Muscle layer of colon (tissue), 2 donors: ENCODE data around the gene KCNJ8.

ENCODE experiments used
- H3K27ac ChIP-seq: one replicate; pipeline ENCODE4 v1.7.0; 2013; ENCODE audit warnings: low read depth, mild to moderate bottlenecking, low read length, moderate library complexity
- H3K27me3 ChIP-seq, 2 donors: one replicate each; pipeline ENCODE4 v1.7.0; 2013; ENCODE audit warnings: low read length in 2 of 2, mild to moderate bottlenecking in 2 of 2; ENCODE audit not compliant: insufficient read depth in 2 of 2, control insufficient read depth in 1 of 2
- H3K36me3 ChIP-seq: one replicate; pipeline ENCODE4 v1.7.0; 2013; ENCODE audit warnings: mild to moderate bottlenecking, low read length; ENCODE audit not compliant: insufficient read depth
- H3K4me1 ChIP-seq: one replicate; pipeline ENCODE4 v1.7.0; 2013; ENCODE audit warnings: mild to moderate bottlenecking, low read length; ENCODE audit not compliant: insufficient read depth
- H3K4me3 ChIP-seq, 2 donors: one replicate each; pipeline ENCODE4 v1.7.0; 2013; ENCODE audit warnings: low read length in 2 of 2, low read depth in 1 of 2, mild to moderate bottlenecking in 1 of 2, moderate library complexity in 1 of 2
- H3K9ac ChIP-seq: one replicate; pipeline ENCODE4 v1.7.0; 2013; ENCODE audit warnings: low read length
- H3K9me3 ChIP-seq: one replicate; pipeline ENCODE4 v1.7.0; 2013; ENCODE audit warnings: mild to moderate bottlenecking, low read length
- donor health status: abdominal sarcoma.
- donor health status: Adenocarcinoma of cecum.

Gene KCNJ8

DNA sequence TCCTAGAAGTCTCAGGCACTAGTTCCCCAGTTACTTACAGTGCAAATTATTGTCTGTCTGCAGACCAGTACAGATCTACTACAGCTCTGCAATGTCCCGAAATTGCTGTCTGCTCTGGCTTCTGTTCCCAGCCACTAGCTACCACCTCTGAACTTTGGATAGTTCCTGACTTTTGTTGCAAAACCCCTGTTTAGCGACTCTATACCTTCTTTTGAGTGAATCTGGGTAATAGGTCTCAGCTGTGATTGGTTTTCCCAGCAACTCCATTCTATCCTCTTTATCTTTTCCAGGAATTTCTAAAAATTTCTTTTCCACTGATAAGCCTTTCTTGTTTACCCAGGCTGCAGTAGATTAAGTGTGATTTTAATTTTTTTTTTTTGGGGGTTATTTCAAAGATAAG lies 16.8 kb downstream of the KCNJ8 start:
- H3K4me1 ChIP-seq, result no peaks in the 10 kb centered on the region
- no peaks in the 10 kb centered on the region for H3K9me3 ChIP-seq
- no peak overlapping the region for H3K4me3 ChIP-seq
- H3K9ac ChIP-seq, result no peak overlapping the region
- no peak overlapping the region for H3K27ac ChIP-seq
- no peaks in the 10 kb centered on the region for H3K36me3 ChIP-seq
- H3K27me3 ChIP-seq, result no peaks in the 10 kb centered on the region

GRCh38 chr12:21756699-21757098 lies 17.8 kb downstream of the KCNJ8 start:
- no peaks in the 10 kb centered on the region for H3K9me3 ChIP-seq
- H3K36me3 ChIP-seq, result no peaks in the 10 kb centered on the region
- H3K4me3 ChIP-seq, result no peak overlapping the region
- H3K27ac ChIP-seq, result no peak overlapping the region
- H3K27me3 ChIP-seq, result no peaks in the 10 kb centered on the region
- peaks cover 9% of the 10 kb centered on the region for H3K4me1 ChIP-seq
- no peak overlapping the region for H3K9ac ChIP-seq

- peaks cover 20% of the 10 kb centered on the region for H3K4me1 ChIP-seq
Observed at GRCh38 chr12:21751517-21751916, 23.0 kb downstream of the KCNJ8 start.

GRCh38 chr12:21745258-21745657 lies 29.2 kb downstream of the KCNJ8 start:
- H3K4me3 ChIP-seq, result no peak overlapping the region
- H3K36me3 ChIP-seq, result no peaks in the 10 kb centered on the region
- H3K27me3 ChIP-seq, result no peaks in the 10 kb centered on the region
- H3K4me1 ChIP-seq, result no peaks in the 10 kb centered on the region
- H3K27ac ChIP-seq, result no peak overlapping the region
- no peaks in the 10 kb centered on the region for H3K9me3 ChIP-seq
- no peak overlapping the region for H3K9ac ChIP-seq

More at GRCh38 chr12:21751517-21751916, 23.0 kb downstream of the KCNJ8 start:
- Histone ChIP-seq H3K9ac (no peak overlapping the region), H3K27ac (peak overlapping the region; percentile 30), H3K27me3 (no peaks in the 10 kb centered on the region), H3K36me3 (no peaks in the 10 kb centered on the region), H3K9me3 (no peaks in the 10 kb centered on the region), H3K4me3 (no peak overlapping the region)

GRCh38 chr12:21731144-21731543 lies 43.4 kb downstream of the KCNJ8 start:
- H3K9ac ChIP-seq, result no peak overlapping the region
- H3K9me3 ChIP-seq, result no peaks in the 10 kb centered on the region
- no peak overlapping the region for H3K27ac ChIP-seq
- no peaks in the 10 kb centered on the region for H3K36me3 ChIP-seq
- no peaks in the 10 kb centered on the region for H3K4me1 ChIP-seq
- H3K4me3 ChIP-seq, result no peak overlapping the region
- H3K27me3 ChIP-seq, result no peaks in the 10 kb centered on the region

DNA sequence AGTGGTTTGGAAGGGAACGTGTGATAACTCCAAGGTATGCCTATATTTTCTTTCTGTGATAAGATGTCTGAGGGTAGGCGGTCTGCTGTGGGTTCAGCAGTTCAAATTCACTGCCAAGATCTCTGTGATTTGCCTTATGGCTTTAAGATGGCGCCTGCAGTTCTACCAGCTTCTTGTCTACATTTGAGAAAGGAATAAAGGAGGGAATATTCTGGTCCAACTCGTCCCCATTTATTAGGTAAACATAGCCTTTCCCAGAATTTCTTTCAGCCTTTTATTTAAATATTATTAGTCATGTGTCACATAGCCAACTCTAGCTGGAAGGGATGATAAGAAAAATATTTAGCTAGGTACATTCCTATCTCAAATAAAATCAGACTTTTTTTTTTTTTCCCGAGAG lies 48.8 kb downstream of the KCNJ8 start:
- Histone ChIP-seq H3K4me3 (no peak overlapping the region), H3K36me3 (no peaks in the 10 kb centered on the region), H3K27me3 (no peaks in the 10 kb centered on the region), H3K9me3 (no peaks in the 10 kb centered on the region), H3K4me1 (no peaks in the 10 kb centered on the region), H3K9ac (no peak overlapping the region), H3K27ac (no peak overlapping the region)

- no peak overlapping the region for H3K4me3 ChIP-seq
- H3K4me1 ChIP-seq, result peaks cover 14% of the 10 kb centered on the region
- H3K9ac ChIP-seq, result no peak overlapping the region
- H3K36me3 ChIP-seq, result no peaks in the 10 kb centered on the region
- H3K9me3 ChIP-seq, result no peaks in the 10 kb centered on the region
- H3K27ac ChIP-seq, result no peak overlapping the region
- H3K27me3 ChIP-seq, result no peaks in the 10 kb centered on the region
Observed at GRCh38 chr12:21718944-21719650, 55.4 kb downstream of the KCNJ8 start.

GRCh38 chr12:21718403-21718802 lies 56.1 kb downstream of the KCNJ8 start:
- peaks cover 14% of the 10 kb centered on the region for H3K4me1 ChIP-seq

GRCh38 chr12:21717767-21718166 lies 56.7 kb downstream of the KCNJ8 start:
- Histone ChIP-seq H3K36me3 (no peaks in the 10 kb centered on the region), H3K27ac (no peak overlapping the region)

More at GRCh38 chr12:21718403-21718802, 56.1 kb downstream of the KCNJ8 start:
- Histone ChIP-seq H3K9ac (no peak overlapping the region), H3K4me3 (no peak overlapping the region), H3K36me3 (no peaks in the 10 kb centered on the region), H3K9me3 (no peaks in the 10 kb centered on the region), H3K27me3 (no peaks in the 10 kb centered on the region), H3K27ac (no peak overlapping the region)

GRCh38 chr12:21715386-21715785 lies 59.1 kb downstream of the KCNJ8 start:
- H3K27me3 ChIP-seq, result no peaks in the 10 kb centered on the region
- H3K9me3 ChIP-seq, result no peaks in the 10 kb centered on the region
- no peaks in the 10 kb centered on the region for H3K36me3 ChIP-seq
- no peak overlapping the region for H3K9ac ChIP-seq
- H3K4me1 ChIP-seq, result peaks cover 28% of the 10 kb centered on the region
- H3K4me3 ChIP-seq, result no peak overlapping the region
- no peak overlapping the region for H3K27ac ChIP-seq

More at GRCh38 chr12:21717767-21718166, 56.7 kb downstream of the KCNJ8 start:
- Histone ChIP-seq H3K9me3 (no peaks in the 10 kb centered on the region), H3K4me1 (peaks cover 14% of the 10 kb centered on the region), H3K27me3 (no peaks in the 10 kb centered on the region), H3K9ac (no peak overlapping the region), H3K4me3 (no peak overlapping the region)
